Vagina (tissue), 2 donors: ENCODE results near the gene ZNF697.
"Not testable (repeated sequence)": the region's sequence is repeated elsewhere in the genome, so short reads cannot be mapped to it uniquely, and the experiment has no call there.

Experiments used
- POLR2AphosphoS5 ChIP-seq, 2 donors: sonication (generic); formaldehyde crosslinking; IDR thresholded peaks; one replicate each; pipeline ENCODE4 v1.9.0; 2017; ENCODE audit warnings: antibody characterized with exemption in 2 of 2, mild to moderate bottlenecking in 2 of 2, low read depth in 1 of 2; ENCODE audit not compliant: insufficient read depth in 1 of 2
- TF ChIP-seq, protein P1 (sequence below), 3 experiments: fragments of 450-650 bp in 2 of 3; fragments of 200-600 bp in 1 of 3; sonication (generic) in 1 of 3; IDR thresholded peaks; one replicate each; pipeline ENCODE4 v1.5.1; 2017 to 2019; ENCODE audit warnings: antibody characterized with exemption in 3 of 3, mild to moderate bottlenecking in 2 of 3, moderate library complexity in 2 of 3

DNA sequence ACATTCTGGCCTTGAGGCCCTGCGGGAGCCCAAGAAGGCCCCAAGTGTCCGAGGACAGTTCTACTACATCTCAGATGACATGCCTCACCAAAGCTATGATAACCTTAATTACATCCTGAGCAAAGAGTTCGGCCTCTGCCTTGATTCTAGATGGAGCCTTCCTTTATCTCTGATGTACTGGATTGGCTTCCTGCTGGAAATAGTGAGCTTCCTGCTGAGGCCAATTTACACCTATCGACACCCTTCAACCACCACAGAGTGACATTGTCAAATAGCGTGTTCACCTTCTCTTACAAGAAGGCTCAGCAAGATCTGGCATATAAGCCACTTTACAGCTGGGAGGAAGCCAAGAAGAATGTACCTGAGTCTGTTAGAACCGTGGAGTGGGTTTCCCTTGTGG is 39.2 kb downstream of the ZNF697 start:
- TF ChIP-seq, protein P1, sequence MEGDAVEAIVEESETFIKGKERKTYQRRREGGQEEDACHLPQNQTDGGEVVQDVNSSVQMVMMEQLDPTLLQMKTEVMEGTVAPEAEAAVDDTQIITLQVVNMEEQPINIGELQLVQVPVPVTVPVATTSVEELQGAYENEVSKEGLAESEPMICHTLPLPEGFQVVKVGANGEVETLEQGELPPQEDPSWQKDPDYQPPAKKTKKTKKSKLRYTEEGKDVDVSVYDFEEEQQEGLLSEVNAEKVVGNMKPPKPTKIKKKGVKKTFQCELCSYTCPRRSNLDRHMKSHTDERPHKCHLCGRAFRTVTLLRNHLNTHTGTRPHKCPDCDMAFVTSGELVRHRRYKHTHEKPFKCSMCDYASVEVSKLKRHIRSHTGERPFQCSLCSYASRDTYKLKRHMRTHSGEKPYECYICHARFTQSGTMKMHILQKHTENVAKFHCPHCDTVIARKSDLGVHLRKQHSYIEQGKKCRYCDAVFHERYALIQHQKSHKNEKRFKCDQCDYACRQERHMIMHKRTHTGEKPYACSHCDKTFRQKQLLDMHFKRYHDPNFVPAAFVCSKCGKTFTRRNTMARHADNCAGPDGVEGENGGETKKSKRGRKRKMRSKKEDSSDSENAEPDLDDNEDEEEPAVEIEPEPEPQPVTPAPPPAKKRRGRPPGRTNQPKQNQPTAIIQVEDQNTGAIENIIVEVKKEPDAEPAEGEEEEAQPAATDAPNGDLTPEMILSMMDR (IDR thresholded peaks at IDR 0.05), result not testable (repeated sequence)
- not testable (repeated sequence) for TF ChIP-seq POLR2AphosphoS5 (IDR thresholded peaks at IDR 0.05; ENCODE audit: insufficient read depth in 1 of 2, low read depth in 1 of 2)
